ENCODE measurements around the gene APOBEC3G.
"Not testable (repeated sequence)": the region's sequence is repeated elsewhere in the genome, so short reads cannot be mapped to it uniquely, and the experiment has no call there.

The APOBEC3G gene

GRCh38 chr22:39077026-39077840 lies at the start of gene APOBEC3G:
Gene APOBEC3G, plus strand, starts transcription at chr22:39077275. Its CDS starts 87 bp downstream, at chr22:39077362.
- DNase-seq, result not testable (repeated sequence)

GRCh38 chr22:39027717-39028116 lies 49.4 kb upstream of the APOBEC3G start:
- no peak for DNase-seq

- DNase-seq, result no peak
Observed at GRCh38 chr22:39028281-39028680, 48.8 kb upstream of the APOBEC3G start.

GRCh38 chr22:39029227-39029626 lies 47.8 kb upstream of the APOBEC3G start:
- DNase-seq, result no peak

GRCh38 chr22:39030705-39031104 lies 46.4 kb upstream of the APOBEC3G start:
- DNase-seq, result no peak

- DNase-seq, result not testable (repeated sequence)
Observed at GRCh38 chr22:39031434-39032295, 45.4 kb upstream of the APOBEC3G start.

GRCh38 chr22:39037071-39037470 lies 40.0 kb upstream of the APOBEC3G start:
- DNase-seq, result not testable (repeated sequence)

- no peak for DNase-seq
Observed at GRCh38 chr22:39039306-39040126, 37.6 kb upstream of the APOBEC3G start.

- not testable (repeated sequence) for DNase-seq
Observed at GRCh38 chr22:39040155-39040537, 36.9 kb upstream of the APOBEC3G start.

- not testable (repeated sequence) for DNase-seq
Observed at GRCh38 chr22:39040538-39041296, 36.4 kb upstream of the APOBEC3G start, which contains the start of gene APOBEC3F. Gene APOBEC3F, plus strand, starts transcription at chr22:39040864. Its CDS starts 97 bp downstream, at chr22:39040961.

- DNase-seq, result no peak
Observed at GRCh38 chr22:39041908-39042307, 35.2 kb upstream of the APOBEC3G start.

- DNase-seq, result not testable (repeated sequence)
Observed at GRCh38 chr22:39043063-39043462, 34.0 kb upstream of the APOBEC3G start.

- peak; percentile 20 for DNase-seq
Observed at GRCh38 chr22:39045136-39045535, 31.9 kb upstream of the APOBEC3G start.

- not testable (repeated sequence) for DNase-seq
Observed at GRCh38 chr22:39049486-39049885, 27.6 kb upstream of the APOBEC3G start.

GRCh38 chr22:39051844-39052495 lies 25.1 kb upstream of the APOBEC3G start:
- not testable (repeated sequence) for DNase-seq

GRCh38 chr22:39055658-39056057 lies 21.4 kb upstream of the APOBEC3G start:
- DNase-seq, result no peak

- DNase-seq, result not testable (repeated sequence)
Observed at GRCh38 chr22:39061290-39061689, 15.8 kb upstream of the APOBEC3G start.

GRCh38 chr22:39061951-39062350 lies 15.1 kb upstream of the APOBEC3G start:
- not testable (repeated sequence) for DNase-seq

- not testable (repeated sequence) for DNase-seq
Observed at GRCh38 chr22:39063904-39064303, 13.2 kb upstream of the APOBEC3G start.

GRCh38 chr22:39066442-39067276 lies 10.4 kb upstream of the APOBEC3G start:
- not testable (repeated sequence) for DNase-seq

Data from NCI-H526 treated with DMSO at 0.1 percent for 48 hours (cell line).